ENCODE measurements around the gene CEACAM16. TPM values are rescaled to one million over a fixed set of nuclear protein-coding genes. Genes with fewer than 3 reads are reported as not detected.

CEACAM16 gene
- polyA plus RNA-seq, 3 donors: not detected

GRCh38 chr19:44723299-44723951 is 24.5 kb downstream of the CEACAM16 start:
- no peak for DNase-seq (ENCODE audit: low read depth in 3 of 3, low spot score in 2 of 3)

DNA sequence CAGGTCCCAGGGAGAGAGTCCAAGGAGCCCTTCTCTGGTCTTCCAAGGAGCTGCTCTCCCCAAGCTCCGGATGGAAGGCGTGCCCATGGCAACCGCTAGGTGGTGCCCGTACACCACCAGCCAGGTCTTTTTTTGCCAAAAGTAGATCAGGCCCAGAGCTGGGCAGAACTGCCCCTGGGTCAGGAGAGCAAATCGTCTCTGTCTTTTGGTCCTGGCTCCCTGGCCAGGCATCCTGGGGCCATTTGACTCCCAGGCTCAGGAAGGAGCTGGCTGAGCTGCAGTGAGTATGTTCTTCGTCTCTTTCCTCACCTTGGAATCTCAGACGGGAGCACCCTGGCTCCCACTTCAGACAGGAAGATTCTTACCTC is 25.0 kb downstream of the CEACAM16 start:
- DNase-seq (ENCODE audit: low read depth in 3 of 3, low spot score in 2 of 3): peak in 2 of 3 donors; percentile 54 to 61

DNA sequence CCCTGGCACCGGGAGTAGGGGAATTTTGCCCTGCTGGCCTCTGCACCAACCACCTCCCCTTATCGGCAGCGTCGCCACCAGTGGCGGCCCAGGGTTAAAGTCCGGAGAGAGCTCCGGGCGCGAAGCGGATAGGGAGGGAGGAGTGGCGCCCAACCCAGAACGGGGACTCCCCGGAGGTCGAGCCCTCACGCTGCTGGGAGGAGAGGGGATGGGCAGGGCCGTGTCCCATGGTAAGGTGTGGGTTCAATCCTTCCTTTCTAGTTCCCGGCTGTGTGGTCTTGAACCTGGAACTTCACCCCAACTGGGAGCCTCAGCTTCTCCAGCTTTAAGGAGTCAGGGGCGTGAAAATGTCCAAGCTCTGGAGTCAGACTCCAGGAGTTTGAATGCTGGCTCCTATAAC is 26.3 kb downstream of the CEACAM16 start:
- no peak for DNase-seq (ENCODE audit: low read depth in 3 of 3, low spot score in 2 of 3)

DNA sequence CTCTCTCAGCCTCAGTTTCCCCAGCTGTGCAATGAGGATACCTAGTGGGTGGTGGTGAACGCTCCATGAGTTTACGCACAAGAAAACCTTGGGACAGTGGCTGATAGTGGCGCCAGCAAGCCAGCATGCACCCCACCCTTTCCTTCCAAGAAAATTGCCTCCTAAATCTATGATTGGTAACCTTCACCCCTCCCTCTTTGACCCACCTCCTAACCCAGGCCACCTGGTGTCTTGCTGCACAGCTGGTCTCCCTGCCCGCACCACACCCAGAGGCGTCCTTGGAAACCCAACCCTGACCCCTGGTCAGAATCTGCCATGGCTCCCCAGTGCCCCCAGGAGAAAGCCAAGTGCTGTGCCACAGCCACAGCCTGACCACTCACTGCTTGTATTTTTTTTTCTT is 26.7 kb downstream of the CEACAM16 start:
- DNase-seq (ENCODE audit: low read depth in 3 of 3, low spot score in 2 of 3): no peak

- no peak for DNase-seq (ENCODE audit: low read depth in 3 of 3, low spot score in 2 of 3)
Observed at GRCh38 chr19:44726465-44726864, 27.5 kb downstream of the CEACAM16 start.

- DNase-seq (ENCODE audit: low read depth in 3 of 3, low spot score in 2 of 3): no peak
Observed at GRCh38 chr19:44728178-44728577, 29.2 kb downstream of the CEACAM16 start.

DNA sequence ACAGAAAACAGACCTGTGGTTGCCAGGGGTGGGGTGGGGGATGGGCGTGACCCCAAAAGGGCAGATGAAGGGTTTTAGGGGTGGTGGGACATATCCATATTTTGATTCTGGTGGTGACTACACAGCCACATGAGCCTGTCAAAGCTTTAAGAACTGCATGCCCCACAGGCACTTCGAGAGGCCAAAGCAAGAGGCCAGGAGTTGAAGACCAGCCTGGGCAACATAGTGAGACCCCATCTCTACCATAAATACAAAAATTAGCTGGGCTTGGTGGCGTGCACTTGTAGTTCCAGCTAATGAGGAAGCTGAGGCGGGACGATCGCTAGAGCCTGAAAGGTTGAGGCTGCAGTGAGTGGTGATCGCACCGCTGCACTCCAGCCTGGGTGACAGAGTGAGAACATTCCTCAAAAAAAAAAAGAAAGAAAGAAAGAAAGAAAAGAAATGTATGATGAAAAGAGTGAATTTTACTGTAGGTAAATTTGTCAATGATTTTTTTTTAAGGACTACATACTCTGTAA is 30.6 kb downstream of the CEACAM16 start:
- DNase-seq (ENCODE audit: low read depth in 3 of 3, low spot score in 2 of 3): no peak

DNA sequence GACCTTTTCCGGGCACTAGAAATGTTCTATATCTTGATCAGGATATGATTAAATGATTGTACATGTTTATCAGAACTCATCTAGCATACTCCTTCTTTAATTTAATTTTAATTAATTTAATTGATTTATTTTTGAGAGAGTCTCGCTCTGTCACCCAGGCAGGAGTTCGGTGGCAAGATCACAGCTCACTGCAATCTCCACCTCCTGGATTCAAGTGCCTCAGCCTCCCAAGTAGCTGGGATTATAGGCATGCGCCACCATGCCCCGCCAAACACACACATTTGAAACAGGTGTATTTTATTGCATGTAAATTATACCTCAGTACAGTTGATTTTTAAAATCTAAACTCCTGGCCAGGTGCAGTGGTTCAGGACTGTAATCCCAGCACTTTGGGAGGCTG is 32.1 kb downstream of the CEACAM16 start:
- DNase-seq (ENCODE audit: low read depth in 3 of 3, low spot score in 2 of 3): no peak

DNA sequence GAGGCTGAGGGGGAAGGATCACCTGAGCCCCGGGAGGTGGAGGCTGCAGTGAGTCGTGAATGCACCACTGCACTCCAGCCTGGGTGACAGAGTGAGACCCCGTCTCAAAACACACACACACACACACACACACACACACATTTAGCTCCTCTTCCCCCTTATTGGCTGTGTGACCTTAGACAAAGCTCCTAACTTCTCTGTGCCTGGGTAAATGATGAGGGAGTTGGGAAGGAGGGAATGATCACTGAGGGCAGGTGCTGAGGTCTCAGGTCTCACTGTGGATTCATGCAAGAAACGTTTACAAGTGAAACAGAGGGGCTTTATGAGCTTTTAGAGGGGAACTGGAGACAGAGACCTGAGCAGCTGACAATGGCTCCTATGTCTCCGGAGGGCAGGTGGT is 32.7 kb downstream of the CEACAM16 start:
- DNase-seq (ENCODE audit: low read depth in 3 of 3, low spot score in 2 of 3): no peak

- no peak for DNase-seq (ENCODE audit: low read depth in 3 of 3, low spot score in 2 of 3)
Observed at GRCh38 chr19:44732235-44733014, 33.5 kb downstream of the CEACAM16 start.

GRCh38 chr19:44734357-44734756 is 35.4 kb downstream of the CEACAM16 start:
- no peak for DNase-seq (ENCODE audit: low read depth in 3 of 3, low spot score in 2 of 3)

DNA sequence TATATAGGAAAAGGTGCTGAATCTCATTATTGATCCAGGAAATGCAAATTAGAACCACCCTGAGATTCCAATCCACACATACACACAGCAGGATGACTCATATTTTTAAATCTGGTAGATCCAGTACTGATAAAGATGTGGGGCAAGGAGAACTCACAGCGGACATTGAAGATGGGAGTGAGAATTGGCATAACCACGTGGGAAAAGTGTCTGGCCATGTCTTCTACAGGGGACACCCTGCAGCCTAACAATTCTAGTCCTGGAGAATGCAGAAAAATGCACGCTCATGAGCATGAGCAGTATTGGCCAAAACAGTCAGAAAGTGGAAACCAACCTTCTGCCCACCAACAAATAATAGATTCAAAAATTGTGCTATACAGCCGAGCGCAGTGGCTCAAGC is 36.1 kb downstream of the CEACAM16 start:
- no peak for DNase-seq (ENCODE audit: low read depth in 3 of 3, low spot score in 2 of 3)

DNA sequence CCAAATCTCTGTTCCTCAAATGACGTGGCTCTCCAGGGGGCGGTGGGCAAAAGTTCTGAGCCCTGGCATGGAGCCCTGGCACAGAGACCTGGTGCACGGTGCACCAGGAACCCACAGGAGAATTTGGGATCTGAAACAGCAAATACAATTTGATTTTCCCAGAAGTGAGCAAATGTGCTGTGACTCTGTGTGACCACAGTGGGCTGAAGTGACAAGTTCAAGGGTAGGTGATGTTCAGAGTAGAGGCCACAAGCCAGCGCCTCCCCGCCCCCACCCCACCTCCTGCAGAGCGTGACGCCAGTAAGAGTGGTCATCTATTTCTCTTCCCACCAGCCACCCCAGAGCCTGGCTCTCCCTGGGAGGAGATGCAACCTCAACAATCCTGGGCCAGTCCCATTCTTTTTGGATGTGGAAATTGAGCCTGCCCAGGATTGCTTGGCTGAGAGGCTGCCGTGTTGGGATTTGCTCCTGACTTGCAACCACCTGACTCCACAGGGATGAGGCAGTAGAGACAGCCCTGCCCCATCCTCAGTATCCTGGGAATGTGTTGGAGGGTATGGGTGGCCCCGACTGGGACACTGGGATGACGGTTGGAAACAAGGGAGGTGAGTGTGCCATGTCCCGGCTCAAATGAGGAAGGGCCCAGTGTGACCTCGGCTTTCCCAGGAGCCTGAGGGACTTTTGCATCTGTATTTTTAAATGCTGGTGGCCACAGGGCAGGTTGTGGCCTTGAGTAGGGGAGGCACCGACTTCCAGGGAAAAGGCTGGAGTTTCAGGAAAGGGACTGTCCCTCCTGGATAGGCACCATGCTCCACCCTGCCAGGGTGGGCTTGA is 38.5 kb downstream of the CEACAM16 start:
- no peak for DNase-seq (ENCODE audit: low read depth in 3 of 3, low spot score in 2 of 3)

GRCh38 chr19:44738136-44738535 is 39.2 kb downstream of the CEACAM16 start:
- no peak for DNase-seq (ENCODE audit: low read depth in 3 of 3, low spot score in 2 of 3)

DNA sequence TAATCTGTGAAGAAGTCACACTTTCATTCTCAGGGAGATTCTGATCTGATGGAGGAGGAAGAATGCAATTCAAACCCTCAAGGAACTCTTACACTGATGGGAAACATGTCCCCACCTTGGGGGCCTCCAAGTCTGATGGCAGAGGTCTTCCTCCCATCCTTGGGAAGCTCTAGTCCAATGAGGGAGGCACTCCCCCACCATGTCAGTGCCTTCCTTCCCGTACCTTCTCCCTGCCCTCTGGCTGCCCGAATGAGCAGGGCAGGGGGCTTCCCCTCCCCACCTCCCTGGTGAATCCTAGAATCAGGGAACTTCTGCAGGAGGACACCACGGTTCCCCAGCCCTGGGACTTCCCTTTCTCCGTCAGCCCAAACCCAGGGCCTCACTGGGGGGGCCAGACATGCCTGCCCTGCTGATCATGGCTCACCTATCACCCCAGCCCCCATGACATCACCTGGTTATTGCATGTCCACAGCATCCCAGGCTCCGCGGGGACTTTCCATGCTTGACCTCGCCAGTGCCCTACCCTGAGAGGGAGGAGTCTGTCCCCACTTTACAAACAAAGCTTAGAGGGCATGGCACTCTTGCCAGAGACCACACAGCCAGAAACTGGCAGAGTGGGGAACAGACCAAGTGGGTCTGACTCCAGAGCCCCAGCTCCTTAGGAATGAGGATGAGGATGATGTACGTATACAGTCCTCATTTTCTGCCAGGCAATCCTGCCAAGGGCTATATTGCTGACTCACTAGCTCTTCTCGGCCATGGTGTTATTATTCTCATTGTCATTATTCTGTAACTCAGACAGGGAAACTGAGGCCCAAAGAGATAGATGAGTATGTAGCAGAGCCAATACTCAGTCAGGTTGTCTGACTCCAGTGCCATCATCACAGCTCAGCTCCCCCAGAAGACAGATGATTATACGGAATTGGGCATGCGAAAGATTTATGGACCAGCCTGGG is 39.9 kb downstream of the CEACAM16 start:
- DNase-seq (ENCODE audit: low read depth in 3 of 3, low spot score in 2 of 3): no peak

DNA sequence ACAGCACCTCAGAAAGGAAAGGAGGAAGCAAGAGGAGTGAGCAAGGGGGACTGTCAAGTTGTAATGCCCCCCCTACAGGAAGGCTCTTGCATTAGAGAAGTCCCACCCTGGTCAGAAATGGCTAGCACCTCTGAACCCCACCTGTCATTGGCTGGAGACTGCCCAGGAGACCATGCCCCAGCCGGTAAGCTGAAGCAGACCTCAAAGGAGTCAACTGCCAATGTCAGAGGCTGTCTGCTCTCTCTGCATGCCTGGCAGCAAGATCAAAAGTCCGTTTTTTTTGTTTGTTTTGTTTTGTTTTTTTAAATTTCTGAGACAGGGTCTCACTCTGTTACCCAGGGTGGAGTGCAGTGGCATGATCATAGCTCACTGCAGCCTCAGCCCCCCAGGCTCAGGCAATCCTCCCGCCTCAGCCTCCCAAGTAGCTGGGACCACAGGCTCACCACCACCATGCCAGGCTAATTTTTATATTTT is 41.4 kb downstream of the CEACAM16 start:
- DNase-seq (ENCODE audit: low read depth in 3 of 3, low spot score in 2 of 3): no peak

DNA sequence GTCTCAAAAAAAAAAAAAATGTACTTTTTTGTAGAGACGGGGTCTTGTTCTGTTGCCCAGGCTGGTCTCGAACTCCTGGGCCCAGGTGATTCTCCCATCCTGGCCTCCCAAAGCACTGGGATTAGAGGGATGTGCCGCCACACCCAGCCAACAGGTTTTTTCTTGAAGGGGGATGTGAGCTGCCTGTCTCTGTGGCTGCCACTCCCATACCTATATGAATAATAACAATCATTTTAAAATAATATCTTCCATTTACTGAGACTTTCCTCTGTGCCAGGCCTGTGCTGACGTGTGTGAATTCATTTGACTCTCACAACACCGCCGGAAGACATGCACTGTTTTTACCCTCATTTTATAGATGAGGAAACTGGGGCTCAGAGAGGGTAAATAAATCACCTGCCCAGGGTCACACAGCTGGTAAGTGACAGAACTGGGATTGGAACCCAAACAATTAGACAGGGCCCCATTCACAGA is 42.3 kb downstream of the CEACAM16 start:
- no peak for DNase-seq (ENCODE audit: low read depth in 3 of 3, low spot score in 2 of 3)

- DNase-seq (ENCODE audit: low read depth in 3 of 3, low spot score in 2 of 3): peak in 1 of 3 donors; percentile 57
Observed at GRCh38 chr19:44741841-44742329, 42.9 kb downstream of the CEACAM16 start.

DNA sequence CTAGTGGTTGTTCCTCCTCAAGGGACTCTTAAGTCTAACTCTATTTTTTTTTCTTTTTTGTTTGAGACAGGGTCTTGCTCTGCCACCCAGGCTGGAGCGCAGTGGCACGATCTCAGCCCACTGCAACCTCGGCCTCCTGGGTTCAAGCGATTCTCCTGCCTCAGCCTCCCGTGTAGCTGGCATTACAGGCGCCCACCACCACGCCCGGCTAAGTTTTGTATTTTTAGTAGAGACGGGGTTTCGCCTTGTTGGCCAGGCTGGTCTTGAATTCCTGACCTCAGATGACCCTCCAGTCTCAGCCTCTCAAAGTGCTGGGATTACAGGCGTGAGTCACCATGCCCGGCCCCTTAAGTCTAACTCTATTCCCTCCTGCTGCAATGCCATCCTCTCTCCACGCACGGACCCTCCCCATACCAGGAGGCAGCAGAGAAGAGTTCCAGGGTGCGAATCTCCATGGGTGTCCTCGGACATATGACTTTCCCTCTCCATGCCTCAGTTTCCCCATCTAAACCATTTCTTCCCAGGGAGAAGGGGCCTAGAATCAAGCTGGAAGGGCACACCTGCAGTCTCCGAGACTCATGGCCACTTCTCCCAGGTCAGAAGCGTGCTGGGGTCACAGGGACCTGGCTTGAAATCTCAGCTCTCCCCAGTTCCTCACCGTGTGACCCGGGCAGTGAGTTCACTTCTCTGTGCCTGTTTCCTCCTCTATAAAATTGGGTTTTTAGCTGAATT is 43.5 kb downstream of the CEACAM16 start:
- no peak for DNase-seq (ENCODE audit: low read depth in 3 of 3, low spot score in 2 of 3)

Measured in right renal cortex interstitium (tissue), 3 donors.